ENCODE data around the gene COMMD9.

The COMMD9 gene

GRCh38 chr11:36238881-36239280 is 50.3 kb downstream of the COMMD9 start:
- DNase-seq (ENCODE audit: low spot score), result no peak
- in situ Hi-C loops (cut with MboI; ENCODE audit: low pct_unique_long_range_greater_than_20kb, low sequenced_read_pairs, unreplicated experiment), result no loop called here
- no peak for TF ChIP-seq CTCF (IDR thresholded peaks at IDR 0.05; ENCODE audit: extremely low read depth, insufficient read depth, missing control alignments)

DNA sequence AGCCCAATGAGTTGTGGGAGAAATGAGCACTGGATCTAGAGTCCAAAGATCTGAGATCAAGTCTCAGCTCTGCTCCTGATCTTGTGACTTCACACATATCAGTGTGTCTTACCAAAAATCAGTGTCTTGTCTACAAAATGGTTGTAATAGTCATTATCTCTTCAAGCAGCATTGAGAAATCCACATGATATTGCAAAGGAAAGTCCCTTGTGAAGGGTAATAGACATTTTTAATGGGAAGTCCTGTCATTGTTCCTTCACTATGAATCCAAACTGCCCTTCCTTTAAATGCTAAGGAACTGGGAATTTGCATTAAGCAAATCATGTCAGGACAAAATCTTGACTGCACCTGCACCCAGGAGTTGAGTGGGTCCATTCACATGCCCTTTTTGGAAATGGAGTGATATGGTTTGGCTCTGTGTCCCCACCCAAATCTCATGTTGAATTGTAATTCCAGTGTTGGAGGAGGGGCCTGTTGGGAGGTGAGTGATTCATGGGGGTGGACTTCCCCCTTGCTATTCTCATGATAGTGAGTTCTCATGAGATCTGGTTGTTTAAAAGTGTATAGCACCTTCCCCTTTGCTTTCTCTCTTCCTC is 51.1 kb downstream of the COMMD9 start:
- in situ Hi-C loops (cut with MboI; ENCODE audit: low pct_unique_long_range_greater_than_20kb, low sequenced_read_pairs, unreplicated experiment), result no loop called here
- TF ChIP-seq CTCF (IDR thresholded peaks at IDR 0.05; ENCODE audit: extremely low read depth, insufficient read depth, missing control alignments), result no peak
- no peak for DNase-seq (ENCODE audit: low spot score)

DNA sequence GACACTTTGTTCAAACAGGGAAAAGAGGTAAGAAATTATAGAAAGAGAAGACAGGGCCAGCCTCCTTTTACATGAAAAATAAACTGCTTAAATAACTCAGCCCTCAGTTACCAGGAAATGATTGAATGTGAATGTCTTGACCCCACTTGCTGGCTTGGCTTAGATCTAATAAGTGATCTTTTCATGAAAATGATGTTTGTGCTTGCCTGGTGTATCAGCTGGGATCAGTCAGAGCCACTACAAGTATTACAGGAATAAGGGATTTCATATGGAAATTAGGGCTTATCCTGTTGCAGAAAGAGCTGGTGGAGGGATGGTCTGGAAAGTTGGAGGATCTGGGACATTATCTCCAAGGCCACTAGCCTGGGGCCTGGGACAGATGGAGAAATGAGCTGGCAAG is 51.8 kb downstream of the COMMD9 start:
- no peak for TF ChIP-seq CTCF (IDR thresholded peaks at IDR 0.05; ENCODE audit: extremely low read depth, insufficient read depth, missing control alignments)
- in situ Hi-C loops (cut with MboI; ENCODE audit: low pct_unique_long_range_greater_than_20kb, low sequenced_read_pairs, unreplicated experiment), result no loop called here
- no peak for DNase-seq (ENCODE audit: low spot score)

GRCh38 chr11:36235750-36236149 is 53.5 kb downstream of the COMMD9 start:
- no peak for TF ChIP-seq CTCF (IDR thresholded peaks at IDR 0.05; ENCODE audit: extremely low read depth, insufficient read depth, missing control alignments)
- DNase-seq (ENCODE audit: low spot score), result no peak
- in situ Hi-C loops (cut with MboI; ENCODE audit: low pct_unique_long_range_greater_than_20kb, low sequenced_read_pairs, unreplicated experiment), result no loop called here

GRCh38 chr11:36234825-36235224 is 54.4 kb downstream of the COMMD9 start:
- no peak for DNase-seq (ENCODE audit: low spot score)
- no peak for TF ChIP-seq CTCF (IDR thresholded peaks at IDR 0.05; ENCODE audit: extremely low read depth, insufficient read depth, missing control alignments)
- in situ Hi-C loops (cut with MboI; ENCODE audit: low pct_unique_long_range_greater_than_20kb, low sequenced_read_pairs, unreplicated experiment), result no loop called here

GRCh38 chr11:36233204-36233603 is 56.0 kb downstream of the COMMD9 start:
- in situ Hi-C loops (cut with MboI; ENCODE audit: low pct_unique_long_range_greater_than_20kb, low sequenced_read_pairs, unreplicated experiment), result no loop called here
- no peak for DNase-seq (ENCODE audit: low spot score)
- no peak for TF ChIP-seq CTCF (IDR thresholded peaks at IDR 0.05; ENCODE audit: extremely low read depth, insufficient read depth, missing control alignments)
